ENCODE measurements around the gene PNPLA3.

- no peak for TF ChIP-seq SUZ12 (IDR thresholded peaks at IDR 0.05)
- TF ChIP-seq LEF1 (IDR thresholded peaks at IDR 0.05; ENCODE audit: borderline replicate concordance): no peak
- no peak for TF ChIP-seq L3MBTL2 (conservative IDR thresholded peaks at IDR 0.05)
- TF ChIP-seq HDGF (IDR thresholded peaks at IDR 0.05; ENCODE audit: borderline replicate concordance): no peak
- TF ChIP-seq TARDBP (IDR thresholded peaks at IDR 0.05): no peak
These were observed 50.5 kb downstream of the PNPLA3 start for GRCh38 chr22:43974028-43974545.
